Lower leg skin (tissue), 3 donors: ENCODE results near the gene THAP7.

ENCODE experiments used
- CTCF ChIP-seq, 3 donors: fragments of 450-650 bp; IDR thresholded peaks; one replicate each; pipeline ENCODE4 v1.5.1; 2016; ENCODE audit warnings: antibody characterized with exemption in 3 of 3, mild to moderate bottlenecking in 3 of 3, moderate library complexity in 2 of 3
- POLR2A ChIP-seq, 2 donors: fragments of 450-650 bp; IDR thresholded peaks; one replicate each; pipeline ENCODE4 v1.6.1; 2016 to 2017; ENCODE audit warnings: antibody characterized with exemption in 2 of 2, mild to moderate bottlenecking in 1 of 2, moderate library complexity in 1 of 2

- TF ChIP-seq CTCF (IDR thresholded peaks at IDR 0.05) (no peak), POLR2A (IDR thresholded peaks at IDR 0.05) (no peak)
These were observed 24.9 kb downstream of the THAP7 start for GRCh38 chr22:20977019-20977418.
